ENCODE results near the gene TSPAN9.

Gene TSPAN9

GRCh38 chr12:3040026-3040656 lies 37.0 kb upstream of the TSPAN9 start:
- Mint-ChIP-seq H3K27me3 (peaks cover 28 to 38% of the 10 kb centered on the region in 2 donors), H3K4me1 (peaks cover 21 to 33% of the 10 kb centered on the region in 2 donors), H3K4me3 (no peak overlapping the region), H3K27ac (no peak overlapping the region), H3K9me3 (no peaks in the 10 kb centered on the region), H3K36me3 (no peaks in the 10 kb centered on the region)
- ATAC-seq (replicated peaks) (no peak), DNase-seq (no peak)

GRCh38 chr12:3040663-3041544 lies 36.3 kb upstream of the TSPAN9 start:
- H3K27ac Mint-ChIP-seq: no peak overlapping the region
- ATAC-seq (replicated peaks) (no peak), DNase-seq (no peak)
- H3K27me3 Mint-ChIP-seq: peaks cover 34 to 40% of the 10 kb centered on the region in 2 donors
- no peak overlapping the region for H3K4me3 Mint-ChIP-seq
- H3K9me3 Mint-ChIP-seq: no peaks in the 10 kb centered on the region
- H3K4me1 Mint-ChIP-seq: peaks cover 21 to 34% of the 10 kb centered on the region in 2 donors
- no peaks in the 10 kb centered on the region for H3K36me3 Mint-ChIP-seq

- H3K4me1 Mint-ChIP-seq: peaks cover 21 to 34% of the 10 kb centered on the region in 2 donors
- no peaks in the 10 kb centered on the region for H3K9me3 Mint-ChIP-seq
Measured at GRCh38 chr12:3041558-3042164, 35.5 kb upstream of the TSPAN9 start.

GRCh38 chr12:3042394-3042793 lies 34.8 kb upstream of the TSPAN9 start:
- no peak overlapping the region for H3K27ac Mint-ChIP-seq
- DNase-seq (peak; percentile 82), ATAC-seq (replicated peaks) (peak; percentile 92 to 94)
- peak overlapping the region; percentile 25 to 69 for H3K4me3 Mint-ChIP-seq
- H3K4me1 Mint-ChIP-seq: peaks cover 21 to 34% of the 10 kb centered on the region in 2 donors
- peaks cover 35 to 45% of the 10 kb centered on the region in 2 donors for H3K27me3 Mint-ChIP-seq
- no peaks in the 10 kb centered on the region for H3K36me3 Mint-ChIP-seq
- no peaks in the 10 kb centered on the region for H3K9me3 Mint-ChIP-seq

More at GRCh38 chr12:3041558-3042164, 35.5 kb upstream of the TSPAN9 start:
- H3K4me3 Mint-ChIP-seq: peak overlapping the region in 1 of 2 donors; percentile 69
- H3K36me3 Mint-ChIP-seq: no peaks in the 10 kb centered on the region
- H3K27ac Mint-ChIP-seq: no peak overlapping the region
- H3K27me3 Mint-ChIP-seq: peaks cover 34 to 41% of the 10 kb centered on the region in 2 donors
- DNase-seq: peak; percentile 61
- ATAC-seq (replicated peaks): peak; percentile 80 to 86

- H3K36me3 Mint-ChIP-seq: no peaks in the 10 kb centered on the region
- H3K4me3 Mint-ChIP-seq: peak overlapping the region; percentile 4 to 30
- peaks cover 39 to 49% of the 10 kb centered on the region in 2 donors for H3K27me3 Mint-ChIP-seq
- peaks cover 21 to 34% of the 10 kb centered on the region in 2 donors for H3K4me1 Mint-ChIP-seq
- H3K27ac Mint-ChIP-seq: peak overlapping the region; percentile 44
- DNase-seq: no peak
- ATAC-seq (replicated peaks): peak; percentile 31 to 41
- H3K9me3 Mint-ChIP-seq: no peaks in the 10 kb centered on the region
Measured at GRCh38 chr12:3042826-3043225, 34.4 kb upstream of the TSPAN9 start.

GRCh38 chr12:3043406-3043805 lies 33.8 kb upstream of the TSPAN9 start:
- peaks cover 42 to 48% of the 10 kb centered on the region in 2 donors for H3K27me3 Mint-ChIP-seq
- H3K9me3 Mint-ChIP-seq: no peaks in the 10 kb centered on the region
- no peak overlapping the region for H3K4me3 Mint-ChIP-seq
- peak overlapping the region; percentile 44 for H3K27ac Mint-ChIP-seq
- peaks cover 21 to 34% of the 10 kb centered on the region in 2 donors for H3K4me1 Mint-ChIP-seq
- no peak for DNase-seq
- H3K36me3 Mint-ChIP-seq: no peaks in the 10 kb centered on the region
- ATAC-seq (replicated peaks): no peak

GRCh38 chr12:3044141-3044630 lies 33.0 kb upstream of the TSPAN9 start:
- no peak overlapping the region for H3K27ac Mint-ChIP-seq
- H3K4me3 Mint-ChIP-seq: no peak overlapping the region
- DNase-seq (no peak), ATAC-seq (replicated peaks) (no peak)
- H3K27me3 Mint-ChIP-seq: peaks cover 42% of the 10 kb centered on the region in 2 donors
- no peaks in the 10 kb centered on the region for H3K9me3 Mint-ChIP-seq
- no peaks in the 10 kb centered on the region for H3K36me3 Mint-ChIP-seq
- peaks cover 25 to 31% of the 10 kb centered on the region in 2 donors for H3K4me1 Mint-ChIP-seq

- no peak overlapping the region for H3K27ac Mint-ChIP-seq
Measured at GRCh38 chr12:3045494-3045893, 31.7 kb upstream of the TSPAN9 start.

GRCh38 chr12:3045989-3046388 lies 31.2 kb upstream of the TSPAN9 start:
- DNase-seq: no peak
- no peak overlapping the region for H3K27ac Mint-ChIP-seq
- H3K4me1 Mint-ChIP-seq: peaks cover 40 to 43% of the 10 kb centered on the region in 2 donors
- no peaks in the 10 kb centered on the region for H3K9me3 Mint-ChIP-seq
- H3K36me3 Mint-ChIP-seq: no peaks in the 10 kb centered on the region
- peaks cover 37 to 44% of the 10 kb centered on the region in 2 donors for H3K27me3 Mint-ChIP-seq
- no peak overlapping the region for H3K4me3 Mint-ChIP-seq
- no peak for ATAC-seq (replicated peaks)

More at GRCh38 chr12:3045494-3045893, 31.7 kb upstream of the TSPAN9 start:
- Mint-ChIP-seq H3K36me3 (no peaks in the 10 kb centered on the region), H3K4me1 (peaks cover 38 to 40% of the 10 kb centered on the region in 2 donors), H3K27me3 (peaks cover 36 to 42% of the 10 kb centered on the region in 2 donors), H3K9me3 (no peaks in the 10 kb centered on the region), H3K4me3 (no peak overlapping the region)
- DNase-seq (no peak), ATAC-seq (replicated peaks) (no peak)

- H3K4me3 Mint-ChIP-seq: no peak overlapping the region
- H3K4me1 Mint-ChIP-seq: peaks cover 40 to 46% of the 10 kb centered on the region in 2 donors
- peaks cover 43 to 49% of the 10 kb centered on the region in 2 donors for H3K27me3 Mint-ChIP-seq
- no peaks in the 10 kb centered on the region for H3K9me3 Mint-ChIP-seq
- H3K27ac Mint-ChIP-seq: no peak overlapping the region
- ATAC-seq (replicated peaks): no peak
- H3K36me3 Mint-ChIP-seq: no peaks in the 10 kb centered on the region
- DNase-seq: no peak
Measured at GRCh38 chr12:3046441-3047200, 30.6 kb upstream of the TSPAN9 start.

GRCh38 chr12:3047961-3048360 lies 29.2 kb upstream of the TSPAN9 start:
- Mint-ChIP-seq H3K27ac (no peak overlapping the region), H3K4me3 (no peak overlapping the region), H3K9me3 (no peaks in the 10 kb centered on the region), H3K4me1 (peaks cover 27 to 32% of the 10 kb centered on the region in 2 donors), H3K36me3 (no peaks in the 10 kb centered on the region), H3K27me3 (peaks cover 41% of the 10 kb centered on the region in 2 donors)
- no peak for ATAC-seq (replicated peaks)
- no peak for DNase-seq

GRCh38 chr12:3048540-3048939 lies 28.6 kb upstream of the TSPAN9 start:
- no peaks in the 10 kb centered on the region for H3K36me3 Mint-ChIP-seq
- ATAC-seq (replicated peaks): no peak
- peaks cover 21 to 28% of the 10 kb centered on the region in 2 donors for H3K4me1 Mint-ChIP-seq
- no peaks in the 10 kb centered on the region for H3K9me3 Mint-ChIP-seq
- DNase-seq: no peak
- H3K27me3 Mint-ChIP-seq: peaks cover 35% of the 10 kb centered on the region in 2 donors
- no peak overlapping the region for H3K27ac Mint-ChIP-seq
- no peak overlapping the region for H3K4me3 Mint-ChIP-seq

GRCh38 chr12:3049176-3049575 lies 28.0 kb upstream of the TSPAN9 start:
- no peak for DNase-seq
- Mint-ChIP-seq H3K27me3 (peaks cover 28 to 29% of the 10 kb centered on the region in 2 donors), H3K36me3 (no peaks in the 10 kb centered on the region), H3K27ac (peak overlapping the region; percentile 51), H3K9me3 (no peaks in the 10 kb centered on the region), H3K4me3 (peak overlapping the region; percentile 48 to 52), H3K4me1 (peaks cover 16 to 28% of the 10 kb centered on the region in 2 donors)
- ATAC-seq (replicated peaks): peak in 1 of 2 donors; percentile 10
